GM12878 (cell line): ENCODE results near the gene C9orf57. TPM values are rescaled to one million over a fixed set of nuclear protein-coding genes. Genes with fewer than 3 reads are reported as not detected.

Source experiments
- ATAC-seq: fragments of 200-7000 bp; cut with Tn5 transposase; 3 replicates; pipeline ENCODE4 v1.9.1; 2020; ENCODE audit warnings: mild to moderate bottlenecking, moderate library complexity
- BruUV-seq: library from RNA; stranded (reverse); fragments of 400-500 nt; replicated peaks from 2 replicates; lab custom pipeline; 2021; lab: Mats Ljungman, UMichigan
- CTCF ChIA-PET: fragments of 300-600 bp; sonication (Branson Sonifier 250); formaldehyde crosslinking; extraction: SDS; loops from one replicate; lab custom pipeline; 2021; ENCODE audit warnings: inconsistent platforms; lab: Yijun Ruan, JAX
- POLR2A ChIA-PET: fragments of 350-600 bp; formaldehyde crosslinking; extraction: SDS; loops from one replicate; lab custom pipeline; 2021; ENCODE audit warnings: inconsistent platforms; lab: Charles Lee
- RAD21 ChIA-PET: fragments of 300-600 bp; sonication (Branson Sonifier 250); formaldehyde crosslinking; loops from one replicate; lab custom pipeline; 2023; ENCODE audit warnings: antibody characterized with exemption; ENCODE audit not compliant: unreplicated experiment; lab: Charles Lee
- SMC1A ChIA-PET: fragments of 300-600 bp; sonication (Branson Sonifier 250); formaldehyde crosslinking; loops from one replicate; lab custom pipeline; 2023; ENCODE audit not compliant: unreplicated experiment, uncharacterized antibody; lab: Charles Lee
- DNase-seq: peaks from one replicate; pipeline ENCODE4 v3.0.0-alpha.2; 2011; ENCODE audit warnings: low read depth, low spot score
- FAIRE-seq: peaks from 3 replicates; lab custom pipeline; 2011; peaks lifted over from hg19 to GRCh38; lab: Jason Lieb, UNC
- H2AFZ ChIP-seq: 2 replicates; pipeline ENCODE4 v1.6.0; 2011; ENCODE audit warnings: low read depth, low read length, control low read depth; ENCODE audit not compliant: control insufficient read depth
- H3K27ac ChIP-seq: 2 replicates; pipeline ENCODE4 v1.5.1; 2011; ENCODE audit warnings: control low read depth; ENCODE audit not compliant: control insufficient read depth, insufficient read depth
- H3K27me3 ChIP-seq, 2 experiments: replicated peaks in 1 of 2; 2 replicates each; pipeline versions ENCODE4 v1.6.0 to v1.6.1; 2011; ENCODE audit warnings: low read length in 1 of 2; ENCODE audit not compliant: control insufficient read depth in 2 of 2, insufficient read depth in 2 of 2
- H3K36me3 ChIP-seq, 2 experiments: 2 replicates each; pipeline ENCODE4 v1.5.1; 2011; ENCODE audit warnings: low read length in 1 of 2; ENCODE audit not compliant: control insufficient read depth in 2 of 2, insufficient read depth in 2 of 2
- H3K4me1 ChIP-seq: 2 replicates; pipeline ENCODE4 v1.6.1; 2011; ENCODE audit warnings: mild to moderate bottlenecking, low read length, moderate library complexity, mixed read lengths; ENCODE audit not compliant: control insufficient read depth, insufficient read depth
- H3K4me2 ChIP-seq: 2 replicates; pipeline ENCODE4 v1.6.0; 2011; ENCODE audit warnings: control low read depth; ENCODE audit not compliant: control insufficient read depth, insufficient read depth
- H3K4me3 ChIP-seq: fragments of 200-600 bp; sonication (generic); 2 replicates; pipeline ENCODE4 v1.5.1; 2016
- H3K79me2 ChIP-seq: 2 replicates; pipeline ENCODE4 v1.6.0; 2011; ENCODE audit warnings: low read length; ENCODE audit not compliant: control insufficient read depth, insufficient read depth
- H3K9ac ChIP-seq: 2 replicates; pipeline ENCODE4 v1.8.0; 2011; ENCODE audit warnings: low read length, control low read depth, mixed read lengths; ENCODE audit not compliant: control insufficient read depth, insufficient read depth
- H3K9me3 ChIP-seq: replicated peaks from 3 replicates; pipeline ENCODE4 v1.5.1; 2011; ENCODE audit warnings: mild to moderate bottlenecking, low read length; ENCODE audit not compliant: control insufficient read depth, insufficient read depth
- H4K20me1 ChIP-seq: 2 replicates; pipeline ENCODE4 v1.6.0; 2011; ENCODE audit not compliant: control insufficient read depth, insufficient read depth
- CTCF ChIP-seq, 3 experiments: IDR thresholded peaks in 2 of 3; conservative IDR thresholded peaks in 1 of 3; 2 replicates each; pipeline ENCODE4 v1.5.1; 2011; ENCODE audit warnings: low read depth in 3 of 3, low read length in 3 of 3, mild to moderate bottlenecking in 3 of 3, control low read depth in 2 of 3, moderate library complexity in 2 of 3, inconsistent platforms in 1 of 3, mixed read lengths in 1 of 3; ENCODE audit not compliant: control insufficient read depth in 2 of 3, insufficient read depth in 1 of 3; ENCODE audit errors: extremely low read depth in 1 of 3
- ESRRA ChIP-seq: IDR thresholded peaks from 2 replicates; pipeline ENCODE4 v1.6.1; 2012; ENCODE audit warnings: mild to moderate bottlenecking, low read length, improper control_type of control experiment
- EZH2 ChIP-seq: IDR thresholded peaks from 2 replicates; pipeline ENCODE4 v1.6.1; 2012; ENCODE audit warnings: low read depth, mild to moderate bottlenecking, control low read depth, inconsistent platforms, low read length, borderline replicate concordance; ENCODE audit not compliant: control insufficient read depth
- HCFC1 ChIP-seq: fragments of 150-350 bp; IDR thresholded peaks from 2 replicates; pipeline ENCODE4 v1.6.1; 2014; ENCODE audit warnings: low read length
- HDAC6 ChIP-seq: fragments of 200-600 bp; sonication (generic); IDR thresholded peaks from one replicate; pipeline ENCODE4 v1.8.0; 2017; ENCODE audit warnings: antibody characterized with exemption; ENCODE audit not compliant: unreplicated experiment
- HDGF ChIP-seq: fragments of 450-650 bp; IDR thresholded peaks from 2 replicates; pipeline ENCODE4 v1.6.1; 2016; ENCODE audit warnings: antibody characterized with exemption
- IRF4 ChIP-seq: IDR thresholded peaks from 2 replicates; pipeline ENCODE4 v1.6.1; 2011; ENCODE audit warnings: low read depth, low read length
- JUND ChIP-seq: IDR thresholded peaks from 2 replicates; pipeline ENCODE4 v1.6.1; 2012; ENCODE audit warnings: low read depth, mild to moderate bottlenecking, low read length, improper control_type of control experiment, moderate library complexity
- KLF5 ChIP-seq: fragments of 450-650 bp; IDR thresholded peaks from 2 replicates; pipeline ENCODE4 v1.6.1; 2014; ENCODE audit warnings: mild to moderate bottlenecking; ENCODE audit not compliant: partially characterized antibody
- MTA3 ChIP-seq: IDR thresholded peaks from 2 replicates; pipeline ENCODE4 v1.6.1; 2012; ENCODE audit warnings: low read length, inconsistent platforms, borderline replicate concordance
- NR2C2 ChIP-seq: IDR thresholded peaks from 2 replicates; pipeline ENCODE4 v1.6.1; 2011; ENCODE audit warnings: borderline replicate concordance, low read depth; ENCODE audit not compliant: control insufficient read depth, insufficient read length
- NRF1 ChIP-seq: conservative IDR thresholded peaks from 2 replicates; pipeline ENCODE4 v1.6.1; 2011; ENCODE audit warnings: mild to moderate bottlenecking, low read depth, low read length, improper control_type of control experiment
- SPI1 ChIP-seq: IDR thresholded peaks from 2 replicates; pipeline ENCODE4 v1.6.1; 2011; ENCODE audit warnings: low read depth, mild to moderate bottlenecking, low read length, moderate library complexity, borderline replicate concordance; ENCODE audit not compliant: insufficient read depth
- WGBS: methylation state at CpG from one replicate; pipeline ENCODE4 v1.1.6; 2016; ENCODE audit warnings: low lambda C conversion rate; ENCODE audit not compliant: insufficient replicate concordance, insufficient coverage; ENCODE audit errors: missing lambda C conversion rate; 5-methylcytosine and 5-hydroxymethylcytosine counted together
- in situ Hi-C: fragments of 300-500 bp; cut with MboI; formaldehyde crosslinking; loops from 9 replicates; pipeline ENCODE4 v1.14.3; 2018; ENCODE audit warnings: mixed read lengths
- intact Hi-C: fragments of 100-400 bp; cut with micrococcal nuclease; formaldehyde crosslinking; loops from one replicate; pipeline ENCODE4 v1.14.2; 2022; ENCODE audit not compliant: unreplicated experiment
- polyA plus RNA-seq, 11 experiments: library from polyadenylated mRNA; depleted of rRNA in 4 of 11; unstranded in 6 of 11; stranded (reverse) in 5 of 11; fragments of >200 nt; fragmentation: Nextera tagmentation in 4 of 11; fragmentation: Illumina TruSeq in 1 of 11; extraction: Ambion mirVana in 4 of 11; extraction: Trizol in 1 of 11; gene quantifications; 1 replicate in 1 of 11; 2 replicates in 10 of 11; pipeline versions ENCODE4 v1.2.1 to v1.2.3, GENCODE V29; 2011 to 2016; ENCODE audit warnings: inconsistent platforms in 2 of 11, missing spikeins in 2 of 11, low read depth in 1 of 11
- total RNA-seq, 4 experiments: library from RNA; depleted of rRNA in 3 of 4; stranded (reverse); fragments of >200 nt in 3 of 4; fragmentation: Illumina TruSeq in 1 of 4; extraction: Trizol in 1 of 4; gene quantifications; 2 replicates each; pipeline versions ENCODE4 v1.2.1 to v1.2.3, GENCODE V29; 2013 to 2021
- TF ChIP-seq, protein P1 (sequence below): IDR thresholded peaks from 2 replicates; pipeline ENCODE4 v1.6.1; 2012; ENCODE audit warnings: low read length, inconsistent platforms

C9orf57 gene
- total and polyA plus RNA-seq, 10 of the 15 experiments (the other 5 are each of a cell fraction or from before 2014, with no cell fraction given), result 0.06 to 0.27 TPM; not detected in 8

- Histone ChIP-seq H3K79me2 (no peaks in the 10 kb centered on the region), H4K20me1 (no peaks in the 10 kb centered on the region), H3K27me3 (no peaks in the 10 kb centered on the region), H3K4me2 (no peak overlapping the region), H3K36me3 (no peaks in the 10 kb centered on the region), H3K27ac (no peak overlapping the region), H2AFZ (no peak overlapping the region), H3K4me3 (no peak overlapping the region), H3K4me1 (no peaks in the 10 kb centered on the region), H3K9me3 (no peaks in the 10 kb centered on the region), H3K9ac (no peak overlapping the region)
- no peak for TF ChIP-seq ESRRA
- TF ChIP-seq, protein P1, sequence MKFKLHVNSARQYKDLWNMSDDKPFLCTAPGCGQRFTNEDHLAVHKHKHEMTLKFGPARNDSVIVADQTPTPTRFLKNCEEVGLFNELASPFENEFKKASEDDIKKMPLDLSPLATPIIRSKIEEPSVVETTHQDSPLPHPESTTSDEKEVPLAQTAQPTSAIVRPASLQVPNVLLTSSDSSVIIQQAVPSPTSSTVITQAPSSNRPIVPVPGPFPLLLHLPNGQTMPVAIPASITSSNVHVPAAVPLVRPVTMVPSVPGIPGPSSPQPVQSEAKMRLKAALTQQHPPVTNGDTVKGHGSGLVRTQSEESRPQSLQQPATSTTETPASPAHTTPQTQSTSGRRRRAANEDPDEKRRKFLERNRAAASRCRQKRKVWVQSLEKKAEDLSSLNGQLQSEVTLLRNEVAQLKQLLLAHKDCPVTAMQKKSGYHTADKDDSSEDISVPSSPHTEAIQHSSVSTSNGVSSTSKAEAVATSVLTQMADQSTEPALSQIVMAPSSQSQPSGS, result no peak
- SMC1A ChIA-PET, result interaction anchor here (1.0 to 1.4 kb wide), 4 partner anchors 9 to 214 kb away, joined by 3 to 4 read pairs (median 4); no protein-coding TSS in a partner anchor
- FAIRE-seq (no peak), ATAC-seq (no peak), DNase-seq (no peak)
- RAD21 ChIA-PET, result interaction anchor here (0.6 kb wide), 1 partner anchor 30 kb away, joined by 4 read pairs; no protein-coding TSS in a partner anchor
- in situ Hi-C loops (no loop called here), intact Hi-C loops (no loop called here)
- BruUV-seq, result no TSS peak
- CTCF ChIA-PET, result interaction anchor here (1.3 to 1.8 kb wide), 2 partner anchors 39 to 208 kb away, joined by 3 to 7 read pairs; no protein-coding TSS in a partner anchor
- 68% methylated on average over 7 of the region's 7 CpGs for WGBS
- POLR2A ChIA-PET, result interaction anchor here (0.6 kb wide), 1 partner anchor 8 kb away, joined by 3 read pairs; no protein-coding TSS in a partner anchor
Measured at GRCh38 chr9:72065076-72065475, 4.7 kb upstream of the C9orf57 start.

DNA sequence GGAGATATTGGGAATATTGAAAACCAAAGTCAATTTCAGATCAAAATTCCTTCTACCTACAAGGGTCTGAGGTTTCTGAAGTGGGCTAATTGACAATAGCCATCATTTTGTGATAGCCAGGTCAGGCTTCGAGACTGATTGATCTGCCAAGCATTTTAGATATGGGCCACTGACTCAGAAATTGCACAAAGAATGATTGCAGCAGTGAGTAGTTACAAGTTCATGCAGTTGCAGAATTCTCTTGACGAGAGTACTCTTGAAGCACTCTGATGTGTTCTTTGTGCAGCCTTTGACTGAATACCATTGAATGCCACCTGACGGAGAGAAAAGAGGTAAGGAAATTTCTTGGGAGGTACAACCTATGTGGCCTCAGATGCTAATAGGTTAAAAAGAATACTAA is 8.3 kb downstream of the C9orf57 start:
- WGBS, result 33% methylated on average over 3 of the region's 3 CpGs
- TF ChIP-seq KLF5 (no peak), HDAC6 (no peak), SPI1 (no peak), JUND (no peak), HCFC1 (no peak), CTCF (IDR thresholded peaks at IDR 0.05 in 2 of 3, conservative IDR thresholded peaks at IDR 0.05 in 1 of 3; ENCODE audit: control insufficient read depth in 2 of 3, extremely low read depth in 1 of 3, insufficient read depth in 1 of 3, low read depth in 3 of 3, low read length in 3 of 3) (no peak), EZH2 (no peak), IRF4 (no peak), MTA3 (no peak), HDGF (no peak), NRF1 (no peak), NR2C2 (no peak)

More for the DNA sequence above, 8.3 kb downstream of the C9orf57 start:
- SMC1A ChIA-PET, result no interaction called here
- no TSS peak for BruUV-seq
- Histone ChIP-seq H3K4me3 (no peak overlapping the region), H3K4me2 (no peak overlapping the region), H3K27me3 (no peaks in the 10 kb centered on the region; a peak in 1 of 4 replicates), H3K9ac (no peak overlapping the region), H3K27ac (no peak overlapping the region), H3K9me3 (no peaks in the 10 kb centered on the region), H2AFZ (no peak overlapping the region), H3K36me3 (no peaks in the 10 kb centered on the region), H3K79me2 (no peaks in the 10 kb centered on the region), H4K20me1 (no peaks in the 10 kb centered on the region), H3K4me1 (no peaks in the 10 kb centered on the region)
- ATAC-seq (no peak), DNase-seq (no peak), FAIRE-seq (no peak)
- intact Hi-C loops (no loop called here), in situ Hi-C loops (no loop called here)
- RAD21 ChIA-PET, result interaction anchor here (1.2 to 1.3 kb wide), 2 partner anchors 13 to 141 kb away, joined by 3 to 4 read pairs; no protein-coding TSS in a partner anchor
- POLR2A ChIA-PET, result no interaction called here
- CTCF ChIA-PET, result no interaction called here
